MM.1S (cell line): Measurements from ENCODE around the gene IYD.

ENCODE experiments used
- DNase-seq: peaks from one replicate; pipeline ENCODE4 v3.0.0-alpha.2; 2015
- H2AFZ ChIP-seq: fragments of 300-600 bp; sonication (generic); 2 replicates; pipeline ENCODE4 v1.6.0; 2016; ENCODE audit warnings: antibody characterized with exemption, low read length
- H3F3A ChIP-seq: fragments of 300-600 bp; sonication (generic); 2 replicates; pipeline ENCODE4 v1.6.1; 2016; ENCODE audit warnings: mild to moderate bottlenecking, antibody characterized with exemption, low read length, moderate library complexity, mixed read lengths; ENCODE audit not compliant: insufficient read depth
- H3K27ac ChIP-seq: fragments of 300-600 bp; sonication (generic); 2 replicates; pipeline ENCODE4 v1.5.1; 2016; ENCODE audit warnings: mild to moderate bottlenecking, low read length
- H3K27me3 ChIP-seq: fragments of 300-600 bp; sonication (generic); replicated peaks from 2 replicates; pipeline ENCODE4 v1.6.0; 2016; ENCODE audit warnings: low read length; ENCODE audit not compliant: insufficient read depth
- H3K36me3 ChIP-seq: fragments of 300-600 bp; sonication (generic); replicated peaks from 2 replicates; pipeline ENCODE4 v1.6.1; 2016; ENCODE audit warnings: mild to moderate bottlenecking, low read length, mixed read lengths; ENCODE audit not compliant: insufficient read depth
- H3K4me1 ChIP-seq: fragments of 300-600 bp; sonication (generic); 2 replicates; pipeline ENCODE4 v1.6.1; 2016; ENCODE audit warnings: low read length, mixed read lengths
- H3K4me2 ChIP-seq: fragments of 300-600 bp; sonication (generic); 2 replicates; pipeline ENCODE4 v1.6.0; 2016; ENCODE audit warnings: low read depth, low read length
- H3K4me3 ChIP-seq: fragments of 300-600 bp; sonication (generic); 2 replicates; pipeline ENCODE4 v1.5.1; 2016; ENCODE audit warnings: low read length, mixed read lengths
- H3K79me2 ChIP-seq: fragments of 300-600 bp; sonication (generic); 2 replicates; pipeline ENCODE4 v1.6.1; 2016; ENCODE audit warnings: mixed run types, low read length, mixed read lengths
- H3K9ac ChIP-seq: fragments of 300-600 bp; sonication (generic); 2 replicates; pipeline ENCODE4 v1.6.1; 2016; ENCODE audit warnings: low read length, mixed read lengths
- H3K9me2 ChIP-seq: fragments of 300-600 bp; sonication (generic); replicated peaks from 2 replicates; pipeline ENCODE4 v1.6.1; 2016; ENCODE audit warnings: mild to moderate bottlenecking, low read length, mixed read lengths; ENCODE audit not compliant: insufficient read depth
- H3K9me3 ChIP-seq: fragments of 300-600 bp; sonication (generic); replicated peaks from 2 replicates; pipeline ENCODE4 v1.6.1; 2016; ENCODE audit warnings: mild to moderate bottlenecking, low read length, mixed read lengths; ENCODE audit not compliant: insufficient read depth
- H4K20me1 ChIP-seq: fragments of 300-600 bp; sonication (generic); 2 replicates; pipeline ENCODE4 v1.6.1; 2016; ENCODE audit warnings: mild to moderate bottlenecking, low read length, moderate library complexity, mixed read lengths; ENCODE audit not compliant: insufficient read depth
- CTCF ChIP-seq: fragments of 300-600 bp; sonication (generic); IDR thresholded peaks from 2 replicates; pipeline ENCODE4 v1.5.1; 2016; ENCODE audit warnings: antibody characterized with exemption, low read length, mixed read lengths
- EZH2 ChIP-seq: fragments of 300-600 bp; sonication (generic); optimal IDR thresholded peaks from 2 replicates; pipeline ENCODE3; 2017; ENCODE audit warnings: low read depth, mild to moderate bottlenecking, antibody characterized with exemption, low read length, mixed read lengths
- EZH2phosphoT487 ChIP-seq: fragments of 300-600 bp; sonication (generic); IDR thresholded peaks from 2 replicates; pipeline ENCODE4 v1.6.1; 2018; ENCODE audit warnings: antibody characterized with exemption, low read length

IYD gene

GRCh38 chr6:150435360-150435759, 66.5 kb downstream of the IYD start:
- Histone ChIP-seq H3F3A (no peaks in the 10 kb centered on the region), H4K20me1 (no peaks in the 10 kb centered on the region), H3K9ac (no peak overlapping the region), H3K4me2 (no peak overlapping the region), H3K27ac (no peak overlapping the region), H3K9me3 (no peaks in the 10 kb centered on the region), H3K36me3 (no peaks in the 10 kb centered on the region), H3K9me2 (no peaks in the 10 kb centered on the region), H2AFZ (no peak overlapping the region), H3K27me3 (no peaks in the 10 kb centered on the region), H3K4me1 (no peaks in the 10 kb centered on the region), H3K4me3 (no peak overlapping the region), H3K79me2 (no peaks in the 10 kb centered on the region)
- DNase-seq = no peak
- TF ChIP-seq EZH2phosphoT487 (no peak), EZH2 (no peak), CTCF (no peak)

DNA sequence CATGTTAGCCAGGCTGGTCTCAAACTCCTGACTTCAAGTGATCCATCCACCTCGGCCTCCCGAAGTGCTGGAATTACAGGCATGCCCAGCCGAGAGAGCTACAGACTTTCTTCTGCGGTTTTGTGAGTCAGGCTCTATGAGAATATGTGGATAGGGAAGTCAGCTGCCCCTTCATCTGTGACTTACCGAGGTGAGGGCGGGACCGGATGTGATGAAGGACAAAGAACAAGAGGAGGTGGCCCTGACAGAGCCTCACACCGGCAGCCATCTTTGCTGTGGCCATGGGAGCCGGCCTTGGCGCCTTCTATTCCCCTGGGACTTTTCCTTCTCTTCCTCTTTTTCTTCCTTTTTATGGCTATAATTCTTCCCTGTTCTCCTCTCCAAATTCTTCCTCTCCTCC, 67.0 kb downstream of the IYD start:
- no peak overlapping the region for H3K9ac ChIP-seq
- H4K20me1 ChIP-seq = no peaks in the 10 kb centered on the region
- no peak overlapping the region for H3K4me2 ChIP-seq
- no peaks in the 10 kb centered on the region for H3K4me1 ChIP-seq
- H3K27me3 ChIP-seq = no peaks in the 10 kb centered on the region
- no peaks in the 10 kb centered on the region for H3K36me3 ChIP-seq
- H3F3A ChIP-seq = no peaks in the 10 kb centered on the region
- H3K9me3 ChIP-seq = no peaks in the 10 kb centered on the region
- no peak for DNase-seq
- H3K79me2 ChIP-seq = no peaks in the 10 kb centered on the region
- H3K27ac ChIP-seq = no peak overlapping the region
- no peak overlapping the region for H2AFZ ChIP-seq
- no peak for TF ChIP-seq EZH2
- TF ChIP-seq CTCF = no peak
- no peak for TF ChIP-seq EZH2phosphoT487
- no peaks in the 10 kb centered on the region for H3K9me2 ChIP-seq
- H3K4me3 ChIP-seq = no peak overlapping the region

DNA sequence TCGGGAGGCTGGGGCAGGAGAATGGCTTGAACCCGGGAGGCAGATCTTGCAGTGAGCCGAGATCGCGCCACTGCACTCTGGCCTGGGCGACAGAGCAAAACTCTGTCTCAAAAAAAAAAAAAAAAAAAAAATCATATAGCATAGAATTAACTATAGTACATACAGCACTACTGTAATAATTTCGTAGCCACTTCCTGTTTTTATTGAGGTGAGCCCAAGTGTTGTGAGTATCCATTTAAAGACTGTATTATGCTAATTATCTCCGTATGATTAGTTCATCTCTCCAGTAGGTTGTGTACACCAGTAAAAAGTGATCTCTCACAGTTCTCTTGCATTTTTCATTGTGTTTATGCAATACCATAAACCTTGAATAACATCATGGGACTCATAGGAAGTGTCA, 70.6 kb downstream of the IYD start:
- Histone ChIP-seq H3K27me3 (no peaks in the 10 kb centered on the region), H2AFZ (no peak overlapping the region), H4K20me1 (no peaks in the 10 kb centered on the region), H3K4me1 (no peaks in the 10 kb centered on the region), H3K4me3 (no peak overlapping the region), H3K9me3 (no peaks in the 10 kb centered on the region), H3K27ac (no peak overlapping the region), H3K9me2 (no peaks in the 10 kb centered on the region), H3K4me2 (no peak overlapping the region), H3F3A (no peaks in the 10 kb centered on the region), H3K9ac (no peak overlapping the region), H3K36me3 (no peaks in the 10 kb centered on the region), H3K79me2 (no peaks in the 10 kb centered on the region)
- DNase-seq = no peak
- TF ChIP-seq EZH2phosphoT487 (no peak), CTCF (no peak), EZH2 (no peak)
